OCI-LY7 (cell line): ENCODE data around the gene DTX1. TPM values are rescaled to one million over a fixed set of nuclear protein-coding genes. Genes with fewer than 3 reads are reported as not detected.

Source experiments
- BruUV-seq: library from RNA; stranded (reverse); fragments of 400-500 nt; replicated peaks from 2 replicates; lab custom pipeline; 2021; lab: Mats Ljungman, UMichigan
- CTCF ChIA-PET: fragments of 300-600 bp; sonication (Branson Sonifier 250); formaldehyde crosslinking; loops from one replicate; lab custom pipeline; 2022; ENCODE audit warnings: antibody characterized with exemption; ENCODE audit not compliant: unreplicated experiment; lab: Charles Lee
- POLR2A ChIA-PET: fragments of 300-600 bp; sonication (Branson Sonifier 250); formaldehyde crosslinking; loops from one replicate; lab custom pipeline; 2022; ENCODE audit warnings: antibody characterized with exemption; lab: Charles Lee
- DNase-seq: peaks from one replicate; pipeline ENCODE4 v3.0.0-alpha.2; 2015; ENCODE audit warnings: low spot score
- H2AFZ ChIP-seq: fragments of 200-600 bp; sonication (generic), shearing (Covaris generic); 2 replicates; pipeline ENCODE4 v1.6.1; 2014; ENCODE audit warnings: mild to moderate bottlenecking, antibody characterized with exemption, low read length, moderate library complexity
- H3K27ac ChIP-seq: fragments of 200-600 bp; sonication (generic); 2 replicates; pipeline ENCODE4 v1.5.1; 2014; ENCODE audit warnings: mixed run types, low read depth, mild to moderate bottlenecking, moderate library complexity, low read length, inconsistent platforms; ENCODE audit not compliant: poor library complexity, severe bottlenecking
- H3K36me3 ChIP-seq: fragments of 200-600 bp; sonication (generic); 2 replicates; pipeline ENCODE4 v1.6.1; 2014; ENCODE audit warnings: mild to moderate bottlenecking, antibody characterized with exemption, low read length, moderate library complexity, mixed read lengths; ENCODE audit not compliant: insufficient read depth
- H3K4me1 ChIP-seq: fragments of 200-600 bp; sonication (generic); 2 replicates; pipeline ENCODE4 v1.5.1; 2014; ENCODE audit warnings: mild to moderate bottlenecking, low read length; ENCODE audit not compliant: insufficient read depth, poor library complexity, severe bottlenecking
- H3K4me2 ChIP-seq: fragments of 200-600 bp; sonication (generic); 2 replicates; pipeline ENCODE4 v1.6.1; 2014; ENCODE audit warnings: mild to moderate bottlenecking, low read length
- H3K4me3 ChIP-seq: fragments of 200-600 bp; sonication (generic); 2 replicates; pipeline ENCODE4 v1.5.1; 2014; ENCODE audit warnings: mild to moderate bottlenecking, low read depth, low read length; ENCODE audit not compliant: poor library complexity, severe bottlenecking
- H3K79me2 ChIP-seq: fragments of 200-600 bp; sonication (generic); 2 replicates; pipeline ENCODE4 v1.6.1; 2016; ENCODE audit warnings: low read depth, mild to moderate bottlenecking, low read length, moderate library complexity, mixed read lengths; ENCODE audit not compliant: insufficient read depth
- H3K9me2 ChIP-seq: fragments of 200-600 bp; sonication (generic); 2 replicates; pipeline ENCODE4 v1.6.1; 2016; ENCODE audit warnings: mild to moderate bottlenecking, low read length, mixed read lengths; ENCODE audit not compliant: insufficient read depth
- H3K9me3 ChIP-seq: fragments of 200-600 bp; sonication (generic); 2 replicates; pipeline ENCODE4 v1.6.1; 2014; ENCODE audit warnings: mild to moderate bottlenecking, mixed run types, low read length, mixed read lengths
- H4K20me1 ChIP-seq: fragments of 200-600 bp; sonication (generic); 2 replicates; pipeline ENCODE4 v1.6.1; 2014; ENCODE audit warnings: mild to moderate bottlenecking, antibody characterized with exemption, low read length, moderate library complexity, mixed read lengths; ENCODE audit not compliant: insufficient read depth
- EZH2phosphoT487 ChIP-seq: fragments of 200-600 bp; sonication (generic); IDR thresholded peaks from 2 replicates; pipeline ENCODE4 v1.6.1; 2018; ENCODE audit warnings: low read depth, borderline replicate concordance, mild to moderate bottlenecking, mixed run types, antibody characterized with exemption, low read length, moderate library complexity, mixed read lengths
- intact Hi-C: fragments of 100-400 bp; cut with micrococcal nuclease; formaldehyde crosslinking; loops from one replicate; pipeline ENCODE4 v1.10.0; 2022; ENCODE audit not compliant: unreplicated experiment
- total RNA-seq, 2 experiments: library from RNA; depleted of rRNA in 1 of 2; stranded (reverse); fragments of >200 nt in 1 of 2; shearing (Covaris generic) in 1 of 2; gene quantifications; 2 replicates each; pipeline ENCODE4 v1.2.3, GENCODE V29; 2014 to 2022
- TF ChIP-seq, protein P1 (sequence below): fragments of 200-600 bp; sonication (generic); conservative IDR thresholded peaks from 2 replicates; pipeline ENCODE4 v1.5.1; 2014; ENCODE audit warnings: mild to moderate bottlenecking, antibody characterized with exemption, low read length, moderate library complexity, mixed read lengths

Gene DTX1
- total RNA-seq, 2 experiments from 2014 or later: 293 to 535 TPM

DNA sequence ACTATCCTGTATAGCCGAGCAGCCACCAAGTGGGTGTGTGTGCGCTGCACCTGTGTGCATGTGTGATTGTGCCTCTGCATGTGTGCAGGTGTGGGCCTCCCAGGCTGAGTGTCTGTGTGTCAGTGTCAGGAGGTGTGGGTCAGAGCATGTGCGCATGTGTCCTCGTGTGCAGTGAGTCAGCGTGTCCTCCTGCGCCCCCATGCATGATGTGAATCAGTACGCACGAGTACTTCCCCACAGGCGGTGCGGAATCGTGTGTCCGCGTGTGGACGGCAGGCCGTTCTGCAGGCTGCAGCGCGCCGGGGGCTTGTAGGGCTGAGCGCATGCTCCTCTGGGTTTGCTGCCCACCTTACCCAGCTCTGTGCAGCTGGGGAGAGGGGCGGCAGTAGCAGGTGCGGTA is 34.2 kb downstream of the DTX1 start:
- Histone ChIP-seq H2AFZ (no peak overlapping the region), H4K20me1 (peaks cover 7% of the 10 kb centered on the region; the same call in 1 of the 2 replicates), H3K9me2 (no peaks in the 10 kb centered on the region), H3K79me2 (peaks cover 64% of the 10 kb centered on the region), H3K36me3 (peaks cover 96% of the 10 kb centered on the region), H3K4me2 (peak overlapping the region; percentile 79), H3K4me3 (no peak overlapping the region), H3K9me3 (no peaks in the 10 kb centered on the region), H3K4me1 (peaks cover 82% of the 10 kb centered on the region), H3K27ac (peak overlapping the region; percentile 97)
- ChIA-PET POLR2A (interaction anchor here (0.9 to 1.5 kb wide), 3 partner anchors 20 to 84 kb away, joined by 3 to 5 read pairs (median 4); no protein-coding TSS in a partner anchor), CTCF (no interaction called here)
- intact Hi-C loops: no loop called here
- no TSS peak for BruUV-seq
- DNase-seq: no peak
- TF ChIP-seq, protein P1, sequence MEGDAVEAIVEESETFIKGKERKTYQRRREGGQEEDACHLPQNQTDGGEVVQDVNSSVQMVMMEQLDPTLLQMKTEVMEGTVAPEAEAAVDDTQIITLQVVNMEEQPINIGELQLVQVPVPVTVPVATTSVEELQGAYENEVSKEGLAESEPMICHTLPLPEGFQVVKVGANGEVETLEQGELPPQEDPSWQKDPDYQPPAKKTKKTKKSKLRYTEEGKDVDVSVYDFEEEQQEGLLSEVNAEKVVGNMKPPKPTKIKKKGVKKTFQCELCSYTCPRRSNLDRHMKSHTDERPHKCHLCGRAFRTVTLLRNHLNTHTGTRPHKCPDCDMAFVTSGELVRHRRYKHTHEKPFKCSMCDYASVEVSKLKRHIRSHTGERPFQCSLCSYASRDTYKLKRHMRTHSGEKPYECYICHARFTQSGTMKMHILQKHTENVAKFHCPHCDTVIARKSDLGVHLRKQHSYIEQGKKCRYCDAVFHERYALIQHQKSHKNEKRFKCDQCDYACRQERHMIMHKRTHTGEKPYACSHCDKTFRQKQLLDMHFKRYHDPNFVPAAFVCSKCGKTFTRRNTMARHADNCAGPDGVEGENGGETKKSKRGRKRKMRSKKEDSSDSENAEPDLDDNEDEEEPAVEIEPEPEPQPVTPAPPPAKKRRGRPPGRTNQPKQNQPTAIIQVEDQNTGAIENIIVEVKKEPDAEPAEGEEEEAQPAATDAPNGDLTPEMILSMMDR: no peak
- TF ChIP-seq EZH2phosphoT487: no peak

DNA sequence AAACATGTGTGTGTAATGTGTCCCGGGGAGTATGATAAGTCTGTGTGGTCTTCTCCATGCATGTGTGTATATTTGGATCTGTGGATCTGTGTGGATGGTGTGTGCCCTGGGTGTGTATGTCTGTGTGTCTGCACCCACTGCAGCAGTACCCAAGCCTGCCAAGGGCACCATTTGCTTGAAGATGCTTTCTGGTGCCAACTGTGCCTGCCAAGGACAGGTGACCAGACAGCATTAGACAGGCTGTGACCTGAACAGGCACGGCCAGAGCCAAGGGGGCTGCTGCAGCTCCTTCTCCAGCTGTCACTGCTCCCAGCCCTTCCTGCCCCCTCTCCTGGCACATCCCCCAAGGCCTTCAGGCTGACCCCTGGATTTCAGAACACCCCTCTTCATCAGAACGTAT is 35.0 kb downstream of the DTX1 start:
- Histone ChIP-seq H4K20me1 (peaks cover 7% of the 10 kb centered on the region; the same call in 1 of the 2 replicates), H2AFZ (no peak overlapping the region), H3K4me3 (peak overlapping the region; percentile 2), H3K27ac (peak overlapping the region; percentile 97), H3K4me2 (peak overlapping the region; percentile 79), H3K9me2 (no peaks in the 10 kb centered on the region), H3K9me3 (no peaks in the 10 kb centered on the region), H3K4me1 (peaks cover 78% of the 10 kb centered on the region), H3K79me2 (peaks cover 56% of the 10 kb centered on the region), H3K36me3 (peaks cover 96% of the 10 kb centered on the region)
- no peak for DNase-seq
- TF ChIP-seq, protein P1: no peak
- TF ChIP-seq EZH2phosphoT487: no peak
- ChIA-PET POLR2A (interaction anchor here (0.9 to 1.9 kb wide), 2 partner anchors 36 to 83 kb away, joined by 3 to 7 read pairs; partner anchors contain the start of gene DTX1), CTCF (interaction anchor here (1.1 kb wide), 1 partner anchor 98 kb away, joined by 9 read pairs; no protein-coding TSS in a partner anchor)
- intact Hi-C loops: no loop called here
- no TSS peak for BruUV-seq
